Trophoblast cell (in vitro differentiated cells and primary cell): Measurements from ENCODE around the gene TRPM8.

ENCODE experiments used
- DNase-seq, 2 donors: peaks; one replicate each; pipeline ENCODE4 v3.0.0-alpha.2; 2016
- H2AFZ ChIP-seq: 2 replicates; pipeline ENCODE4 v1.6.1; 2013; ENCODE audit warnings: low read length, moderate library complexity, mild to moderate bottlenecking; ENCODE audit not compliant: insufficient read depth, poor library complexity
- H2AK5ac ChIP-seq: 2 replicates; pipeline ENCODE4 v1.6.1; 2013; ENCODE audit warnings: mild to moderate bottlenecking, low read length
- H2BK120ac ChIP-seq: 2 replicates; pipeline ENCODE4 v1.6.1; 2013; ENCODE audit warnings: low read length, mild to moderate bottlenecking, moderate library complexity; ENCODE audit not compliant: insufficient read depth, poor library complexity
- H2BK12ac ChIP-seq: 2 replicates; pipeline ENCODE4 v1.6.1; 2013; ENCODE audit warnings: mild to moderate bottlenecking, low read length, moderate library complexity
- H2BK5ac ChIP-seq: 2 replicates; pipeline ENCODE4 v1.6.1; 2013; ENCODE audit warnings: low read length, low read depth, moderate library complexity, mild to moderate bottlenecking; ENCODE audit not compliant: poor library complexity
- H3K14ac ChIP-seq: 2 replicates; pipeline ENCODE4 v1.6.1; 2013; ENCODE audit warnings: mild to moderate bottlenecking, low read length
- H3K18ac ChIP-seq: 2 replicates; pipeline ENCODE4 v1.6.1; 2013; ENCODE audit warnings: mild to moderate bottlenecking, low read length
- H3K23ac ChIP-seq: 2 replicates; pipeline ENCODE4 v1.6.1; 2013; ENCODE audit warnings: low read length
- H3K27ac ChIP-seq: 2 replicates; pipeline ENCODE4 v1.5.1; 2013; ENCODE audit warnings: low read depth, mild to moderate bottlenecking, inconsistent platforms, low read length, moderate library complexity
- H3K27me3 ChIP-seq: 2 replicates; pipeline ENCODE4 v1.6.1; 2013; ENCODE audit warnings: inconsistent platforms, mild to moderate bottlenecking, low read length, moderate library complexity; ENCODE audit not compliant: insufficient read depth
- H3K36me3 ChIP-seq, 2 experiments: 1 replicate in 1 of 2; 2 replicates in 1 of 2; pipeline ENCODE4 v1.6.1; 2013; ENCODE audit warnings: low read length in 2 of 2, mild to moderate bottlenecking in 2 of 2, moderate library complexity in 1 of 2; ENCODE audit not compliant: insufficient read depth in 2 of 2, control insufficient read depth in 1 of 2
- H3K4ac ChIP-seq: 2 replicates; pipeline ENCODE4 v1.6.1; 2013; ENCODE audit warnings: low read depth, mild to moderate bottlenecking, low read length, moderate library complexity
- H3K4me1 ChIP-seq, 2 experiments: 1 replicate in 1 of 2; 2 replicates in 1 of 2; pipeline ENCODE4 v1.6.1; 2013; ENCODE audit warnings: low read length in 2 of 2, mild to moderate bottlenecking in 2 of 2, moderate library complexity in 1 of 2; ENCODE audit not compliant: insufficient read depth in 2 of 2, control insufficient read depth in 1 of 2
- H3K4me2 ChIP-seq: 2 replicates; pipeline ENCODE4 v1.6.1; 2013; ENCODE audit warnings: inconsistent platforms, mild to moderate bottlenecking, low read length, moderate library complexity
- H3K4me3 ChIP-seq: 2 replicates; pipeline ENCODE4 v1.5.1; 2013; ENCODE audit warnings: mild to moderate bottlenecking, low read depth, low read length, inconsistent platforms
- H3K79me1 ChIP-seq: one replicate; pipeline ENCODE4 v1.6.1; 2013; ENCODE audit warnings: low read length
- H3K79me2 ChIP-seq: 2 replicates; pipeline ENCODE4 v1.6.1; 2013; ENCODE audit warnings: low read length, mild to moderate bottlenecking; ENCODE audit not compliant: control insufficient read depth, insufficient read depth, poor library complexity
- H3K9ac ChIP-seq: 2 replicates; pipeline ENCODE4 v1.6.1; 2013; ENCODE audit warnings: mild to moderate bottlenecking, low read length
- H3K9me3 ChIP-seq: 2 replicates; pipeline ENCODE4 v1.6.1; 2013; ENCODE audit warnings: low read depth, mild to moderate bottlenecking, control low read depth, inconsistent platforms, low read length; ENCODE audit not compliant: insufficient read depth
- H4K12ac ChIP-seq: 2 replicates; pipeline ENCODE4 v1.6.1; 2013; ENCODE audit warnings: low read depth, mild to moderate bottlenecking, low read length, moderate library complexity
- H4K8ac ChIP-seq: 2 replicates; pipeline ENCODE4 v1.6.1; 2013; ENCODE audit warnings: low read depth, mild to moderate bottlenecking, low read length, moderate library complexity
- H4K91ac ChIP-seq: one replicate; pipeline ENCODE4 v1.6.1; 2013; ENCODE audit warnings: low read depth, mild to moderate bottlenecking, low read length, moderate library complexity
- WGBS: extraction: QIAGEN DNeasy Blood & Tissue Kit; methylation state at CpG from one replicate; pipeline ENCODE4 v1.1.7; 2013; ENCODE audit warnings: missing lambda C conversion rate; ENCODE audit not compliant: insufficient read length, insufficient coverage; ENCODE audit errors: extremely low coverage; 5-methylcytosine and 5-hydroxymethylcytosine counted together

The TRPM8 gene

GRCh38 chr2:234032279-234032856 lies 115.2 kb downstream of the TRPM8 start:
- DNase-seq: no peak
- no peak overlapping the region for H4K12ac ChIP-seq
- no peak overlapping the region for H3K4me3 ChIP-seq
- H3K9me3 ChIP-seq: peaks cover 5% of the 10 kb centered on the region
- WGBS: no CpG with 5 or more reads among the region's 1 CpG
- H3K4ac ChIP-seq: no peak overlapping the region
- H2BK5ac ChIP-seq: no peak overlapping the region
- no peak overlapping the region for H3K14ac ChIP-seq
- H3K79me1 ChIP-seq: no peaks in the 10 kb centered on the region
- no peak overlapping the region for H3K18ac ChIP-seq
- no peak overlapping the region for H4K91ac ChIP-seq
- no peaks in the 10 kb centered on the region for H3K4me1 ChIP-seq
- no peak overlapping the region for H3K9ac ChIP-seq
- no peak overlapping the region for H4K8ac ChIP-seq
- H3K4me2 ChIP-seq: no peak overlapping the region
- no peak overlapping the region for H2AK5ac ChIP-seq
- no peak overlapping the region for H2AFZ ChIP-seq
- H3K23ac ChIP-seq: no peak overlapping the region
- H3K36me3 ChIP-seq: no peaks in the 10 kb centered on the region
- H3K79me2 ChIP-seq: no peaks in the 10 kb centered on the region
- H2BK120ac ChIP-seq: no peak overlapping the region
- H3K27ac ChIP-seq: no peak overlapping the region
- no peak overlapping the region for H2BK12ac ChIP-seq
- no peaks in the 10 kb centered on the region for H3K27me3 ChIP-seq

GRCh38 chr2:234033174-234033573 lies 116.0 kb downstream of the TRPM8 start:
- H4K91ac ChIP-seq: no peak overlapping the region
- no peak overlapping the region for H3K4me3 ChIP-seq
- no peak for DNase-seq
- no peak overlapping the region for H2AFZ ChIP-seq
- H3K4me1 ChIP-seq: no peaks in the 10 kb centered on the region
- no peaks in the 10 kb centered on the region for H3K79me1 ChIP-seq
- H2AK5ac ChIP-seq: no peak overlapping the region
- H3K18ac ChIP-seq: no peak overlapping the region
- H4K12ac ChIP-seq: no peak overlapping the region
- H3K14ac ChIP-seq: no peak overlapping the region
- H3K27ac ChIP-seq: no peak overlapping the region
- no peak overlapping the region for H3K4ac ChIP-seq
- no peaks in the 10 kb centered on the region for H3K27me3 ChIP-seq
- no CpG with 5 or more reads among the region's 3 CpGs for WGBS
- no peak overlapping the region for H3K4me2 ChIP-seq
- no peak overlapping the region for H4K8ac ChIP-seq
- H2BK12ac ChIP-seq: no peak overlapping the region
- H3K79me2 ChIP-seq: no peaks in the 10 kb centered on the region
- H3K9me3 ChIP-seq: peaks cover 5% of the 10 kb centered on the region
- H3K23ac ChIP-seq: no peak overlapping the region
- no peak overlapping the region for H2BK5ac ChIP-seq
- no peak overlapping the region for H3K9ac ChIP-seq
- H3K36me3 ChIP-seq: no peaks in the 10 kb centered on the region
- H2BK120ac ChIP-seq: no peak overlapping the region

DNA sequence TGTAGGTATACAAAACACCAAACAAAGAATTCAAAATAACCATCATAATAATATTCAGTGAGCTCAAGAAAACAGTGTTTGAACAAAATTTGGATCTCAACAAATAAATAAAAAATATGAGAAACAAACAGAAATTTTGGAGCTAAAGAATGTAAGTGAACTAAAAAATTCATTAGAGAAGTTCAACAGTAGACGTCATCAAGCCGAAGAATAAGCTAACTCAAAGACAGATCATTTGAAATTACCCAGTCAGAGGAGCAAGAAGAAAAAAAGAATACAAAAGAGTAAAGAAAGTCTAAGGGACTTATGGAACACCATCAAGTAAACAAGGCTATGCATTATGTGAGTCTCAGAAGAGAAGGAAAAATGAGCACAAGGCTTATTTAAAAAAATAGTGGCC lies 116.7 kb downstream of the TRPM8 start:
- H3K4me1 ChIP-seq: no peaks in the 10 kb centered on the region
- no peak overlapping the region for H4K91ac ChIP-seq
- no peak overlapping the region for H4K12ac ChIP-seq
- H3K23ac ChIP-seq: no peak overlapping the region
- no peak overlapping the region for H2AK5ac ChIP-seq
- no peak overlapping the region for H3K4ac ChIP-seq
- H3K9me3 ChIP-seq: peaks cover 5% of the 10 kb centered on the region
- H3K14ac ChIP-seq: no peak overlapping the region
- H2BK12ac ChIP-seq: no peak overlapping the region
- no peaks in the 10 kb centered on the region for H3K36me3 ChIP-seq
- H2BK5ac ChIP-seq: no peak overlapping the region
- H3K18ac ChIP-seq: no peak overlapping the region
- no peaks in the 10 kb centered on the region for H3K27me3 ChIP-seq
- H3K4me3 ChIP-seq: no peak overlapping the region
- H3K9ac ChIP-seq: no peak overlapping the region
- no peaks in the 10 kb centered on the region for H3K79me1 ChIP-seq
- H3K27ac ChIP-seq: no peak overlapping the region
- H3K4me2 ChIP-seq: no peak overlapping the region
- no peak overlapping the region for H2BK120ac ChIP-seq
- no peak overlapping the region for H2AFZ ChIP-seq
- no CpG with 5 or more reads among the region's 2 CpGs for WGBS
- H3K79me2 ChIP-seq: no peaks in the 10 kb centered on the region
- no peak for DNase-seq
- H4K8ac ChIP-seq: no peak overlapping the region

- H3K36me3 ChIP-seq: no peaks in the 10 kb centered on the region
- H4K91ac ChIP-seq: no peak overlapping the region
- no peak overlapping the region for H2BK120ac ChIP-seq
- no peak overlapping the region for H3K18ac ChIP-seq
- H3K9ac ChIP-seq: no peak overlapping the region
- H3K4ac ChIP-seq: no peak overlapping the region
- no peak overlapping the region for H4K12ac ChIP-seq
- no peak overlapping the region for H3K14ac ChIP-seq
- no peak overlapping the region for H3K27ac ChIP-seq
- no peak overlapping the region for H3K23ac ChIP-seq
- no peaks in the 10 kb centered on the region for H3K79me1 ChIP-seq
- no peak overlapping the region for H2BK5ac ChIP-seq
- DNase-seq: no peak
- H3K9me3 ChIP-seq: peaks cover 5% of the 10 kb centered on the region
- no peaks in the 10 kb centered on the region for H3K79me2 ChIP-seq
- H2AFZ ChIP-seq: no peak overlapping the region
- H3K4me3 ChIP-seq: no peak overlapping the region
- no CpG with 5 or more reads among the region's 2 CpGs for WGBS
- no peak overlapping the region for H3K4me2 ChIP-seq
- H2BK12ac ChIP-seq: no peak overlapping the region
- no peaks in the 10 kb centered on the region for H3K27me3 ChIP-seq
- no peak overlapping the region for H4K8ac ChIP-seq
- H2AK5ac ChIP-seq: no peak overlapping the region
- H3K4me1 ChIP-seq: no peaks in the 10 kb centered on the region
Observed at GRCh38 chr2:234038076-234038802, 121.1 kb downstream of the TRPM8 start.
